Spinal cord (tissue), 10 donors: ENCODE measurements around the gene PHLDB2. TPM values are rescaled to one million over a fixed set of nuclear protein-coding genes. Genes with fewer than 3 reads are reported as not detected.

Source experiments
- DNase-seq, 6 donors: peaks; one replicate each; pipeline versions ENCODE4 v3.0.0 to v3.0.0-alpha.2; 2013 to 2015; ENCODE audit warnings: low spot score in 6 of 6, low read depth in 4 of 6
- H3K27ac ChIP-seq: one replicate; pipeline ENCODE4 v1.5.1; 2013; ENCODE audit warnings: low read depth, low read length, control low read depth
- H3K27me3 ChIP-seq: one replicate; pipeline ENCODE4 v1.6.1; 2013; ENCODE audit warnings: low read length; ENCODE audit not compliant: control insufficient read depth, insufficient read depth
- H3K36me3 ChIP-seq: one replicate; pipeline ENCODE4 v1.6.1; 2013; ENCODE audit warnings: low read length; ENCODE audit not compliant: control insufficient read depth, insufficient read depth
- H3K4me1 ChIP-seq: one replicate; pipeline ENCODE4 v1.6.1; 2013; ENCODE audit warnings: low read length; ENCODE audit not compliant: control insufficient read depth, insufficient read depth
- H3K4me3 ChIP-seq: one replicate; pipeline ENCODE4 v1.5.1; 2013; ENCODE audit warnings: low read depth, low read length, control low read depth
- H3K9me3 ChIP-seq: one replicate; pipeline ENCODE4 v1.6.1; 2013; ENCODE audit warnings: low read length; ENCODE audit not compliant: control insufficient read depth, insufficient read depth
- WGBS: methylation state at CpG from one replicate; pipeline ENCODE4 v1.1.5; 2013; ENCODE audit warnings: missing lambda C conversion rate; ENCODE audit not compliant: insufficient coverage; 5-methylcytosine and 5-hydroxymethylcytosine counted together
- polyA plus RNA-seq, 2 donors: library from polyadenylated mRNA; unstranded; fragments of 120-200 nt; gene quantifications; one replicate each; pipeline ENCODE4 v1.2.1, GENCODE V29; 2013; ENCODE audit not compliant: insufficient read length in 2 of 2
- total RNA-seq, 2 donors: library from RNA; depleted of rRNA in 1 of 2; stranded (reverse); fragments of 120-200 nt in 1 of 2; fragments of >200 nt in 1 of 2; gene quantifications; one replicate each; pipeline versions ENCODE4 v1.2.3 to v1.2.4, GENCODE V29; 2013 to 2014
- donor health status: healthy.

The PHLDB2 gene
- total and polyA plus RNA-seq, 4 donors, result 8.0 to 130 (median 31.0) TPM

- Histone ChIP-seq H3K4me1 (no peaks in the 10 kb centered on the region), H3K27me3 (no peaks in the 10 kb centered on the region), H3K27ac (no peak overlapping the region), H3K36me3 (no peaks in the 10 kb centered on the region), H3K4me3 (no peak overlapping the region), H3K9me3 (no peaks in the 10 kb centered on the region)
- no peak for DNase-seq
Measured at GRCh38 chr3:111821891-111822290, 37.2 kb upstream of the PHLDB2 start.

DNA sequence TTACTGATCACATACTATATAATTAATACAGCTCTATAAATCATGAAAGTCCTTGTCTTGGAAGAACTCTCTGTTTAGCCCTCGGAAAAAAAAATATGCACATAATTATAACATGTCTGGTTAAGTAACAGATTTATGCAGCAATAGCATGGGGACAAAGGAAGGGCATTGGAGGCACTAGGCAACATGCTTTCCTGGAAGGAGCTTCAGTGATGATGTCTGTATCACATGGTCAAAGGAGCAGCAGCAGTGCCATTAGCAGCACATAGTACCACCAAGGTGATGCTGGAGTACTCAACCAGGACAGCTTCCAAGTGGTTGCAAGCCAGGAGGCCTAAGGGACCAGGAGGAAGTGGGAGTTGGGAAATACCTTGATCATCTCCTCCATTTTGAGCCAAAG lies 36.3 kb upstream of the PHLDB2 start:
- Histone ChIP-seq H3K27me3 (no peaks in the 10 kb centered on the region), H3K9me3 (no peaks in the 10 kb centered on the region), H3K4me1 (no peaks in the 10 kb centered on the region), H3K36me3 (no peaks in the 10 kb centered on the region), H3K4me3 (no peak overlapping the region), H3K27ac (no peak overlapping the region)
- DNase-seq, result no peak
- WGBS, result no CpG with 5 or more reads among the region's 1 CpG

DNA sequence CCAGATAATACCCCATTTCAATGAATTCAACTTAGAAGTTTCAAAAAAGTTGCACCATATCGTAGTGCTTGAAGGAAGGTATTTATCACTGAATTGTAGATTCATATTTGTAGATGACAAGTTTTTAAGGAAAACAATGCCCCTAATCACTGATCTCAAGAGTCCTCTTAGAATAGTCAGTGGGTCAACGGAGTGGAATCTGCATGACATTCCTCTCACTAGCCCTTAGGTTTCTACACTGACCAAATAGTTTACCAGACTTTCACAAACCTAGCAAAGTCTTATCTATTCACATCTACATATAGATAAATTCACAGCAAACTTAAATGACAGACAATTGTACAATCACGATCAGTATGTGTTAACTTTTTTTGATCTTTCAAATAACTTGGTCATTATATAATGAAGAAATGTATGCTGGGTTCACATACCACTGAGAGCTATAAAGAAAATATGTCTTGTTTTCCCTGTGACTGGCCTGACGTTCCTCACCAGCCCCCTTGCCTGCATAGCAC lies 35.7 kb upstream of the PHLDB2 start:
- Histone ChIP-seq H3K4me1 (no peaks in the 10 kb centered on the region), H3K27ac (no peak overlapping the region), H3K36me3 (no peaks in the 10 kb centered on the region), H3K27me3 (no peaks in the 10 kb centered on the region), H3K4me3 (no peak overlapping the region), H3K9me3 (no peaks in the 10 kb centered on the region)
- WGBS, result no CpG with 5 or more reads among the region's 4 CpGs
- no peak for DNase-seq

DNA sequence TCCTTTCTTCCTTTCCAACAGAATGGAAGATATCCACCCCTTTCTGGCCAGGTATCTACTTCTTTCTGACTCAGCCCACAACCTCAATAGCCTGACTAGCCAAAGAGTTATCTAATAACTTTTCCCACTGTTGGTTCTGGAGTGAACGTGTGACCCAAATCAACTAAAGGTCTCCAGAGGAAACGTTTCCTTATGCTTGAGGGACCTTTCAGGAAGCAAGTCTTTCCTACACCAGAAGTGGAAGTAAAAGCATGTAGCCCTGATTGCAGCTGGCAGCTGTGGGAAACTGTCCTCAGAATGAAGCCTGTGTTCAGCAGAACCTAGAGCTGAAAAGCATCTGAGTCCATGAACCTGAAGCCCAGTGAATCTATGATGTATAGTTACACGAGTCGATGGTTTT lies 34.7 kb upstream of the PHLDB2 start:
- H3K9me3 ChIP-seq, result no peaks in the 10 kb centered on the region
- H3K4me1 ChIP-seq, result no peaks in the 10 kb centered on the region
- DNase-seq, result no peak
- H3K27me3 ChIP-seq, result no peaks in the 10 kb centered on the region
- H3K27ac ChIP-seq, result no peak overlapping the region
- WGBS, result 92% methylated on average over 4 of the region's 4 CpGs
- H3K36me3 ChIP-seq, result no peaks in the 10 kb centered on the region
- no peak overlapping the region for H3K4me3 ChIP-seq

DNA sequence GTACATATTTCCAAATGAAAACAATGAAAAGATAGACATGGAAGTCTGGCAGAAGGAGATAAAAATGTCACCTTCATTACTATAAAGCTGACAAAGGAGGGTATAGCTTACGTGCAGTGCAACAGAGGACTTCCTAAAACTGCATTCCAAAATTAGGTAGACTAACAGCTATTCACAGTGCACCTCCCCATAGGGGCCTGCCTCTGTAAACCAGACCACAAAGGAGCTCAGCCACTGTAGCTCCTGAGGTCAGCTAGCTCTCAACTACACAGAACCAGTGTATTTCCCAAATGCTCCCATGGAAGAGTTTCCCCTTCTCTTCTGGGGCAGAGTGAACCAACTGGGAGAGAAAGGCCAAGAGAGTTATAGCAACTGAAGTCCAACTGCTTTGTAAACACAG lies 31.2 kb upstream of the PHLDB2 start:
- DNase-seq, result no peak
- Histone ChIP-seq H3K9me3 (no peaks in the 10 kb centered on the region), H3K36me3 (no peaks in the 10 kb centered on the region), H3K4me3 (no peak overlapping the region), H3K4me1 (no peaks in the 10 kb centered on the region), H3K27ac (no peak overlapping the region), H3K27me3 (no peaks in the 10 kb centered on the region)
- WGBS, result 75% methylated on average over 1 of the region's 1 CpG

GRCh38 chr3:111828530-111828929 lies 30.5 kb upstream of the PHLDB2 start:
- DNase-seq, result no peak
- no peak overlapping the region for H3K4me3 ChIP-seq
- no peaks in the 10 kb centered on the region for H3K36me3 ChIP-seq
- no peaks in the 10 kb centered on the region for H3K27me3 ChIP-seq
- H3K9me3 ChIP-seq, result no peaks in the 10 kb centered on the region
- 100% methylated on average over 3 of the region's 6 CpGs for WGBS
- H3K27ac ChIP-seq, result no peak overlapping the region
- no peaks in the 10 kb centered on the region for H3K4me1 ChIP-seq

DNA sequence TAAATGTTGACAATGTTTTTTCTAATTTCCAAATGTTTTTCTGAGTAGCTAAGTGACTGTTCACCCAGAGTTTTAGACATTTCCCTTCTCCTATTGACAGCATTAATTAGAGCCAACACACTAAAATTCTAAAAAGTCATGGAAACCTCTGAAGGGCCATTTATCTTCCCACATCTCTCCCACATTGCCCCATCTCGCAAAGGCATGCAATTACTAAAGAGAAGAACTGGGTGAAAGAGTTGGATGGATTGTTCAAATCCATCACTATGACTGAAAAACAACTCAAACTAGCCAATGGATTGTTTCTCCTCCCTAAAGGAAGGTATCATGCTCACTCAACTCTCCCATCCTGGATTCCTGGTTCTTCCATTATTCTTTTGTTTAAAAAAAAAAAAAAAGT lies 30.0 kb upstream of the PHLDB2 start:
- H3K36me3 ChIP-seq, result no peaks in the 10 kb centered on the region
- no peaks in the 10 kb centered on the region for H3K27me3 ChIP-seq
- H3K9me3 ChIP-seq, result no peaks in the 10 kb centered on the region
- no CpG with 5 or more reads among the region's 1 CpG for WGBS
- no peak overlapping the region for H3K4me3 ChIP-seq
- no peak overlapping the region for H3K27ac ChIP-seq
- no peak for DNase-seq
- no peaks in the 10 kb centered on the region for H3K4me1 ChIP-seq

- DNase-seq, result no peak
- Histone ChIP-seq H3K9me3 (no peaks in the 10 kb centered on the region), H3K4me3 (no peak overlapping the region), H3K27me3 (no peaks in the 10 kb centered on the region), H3K4me1 (no peaks in the 10 kb centered on the region), H3K36me3 (no peaks in the 10 kb centered on the region), H3K27ac (no peak overlapping the region)
Measured at GRCh38 chr3:111831840-111832239, 27.2 kb upstream of the PHLDB2 start.

DNA sequence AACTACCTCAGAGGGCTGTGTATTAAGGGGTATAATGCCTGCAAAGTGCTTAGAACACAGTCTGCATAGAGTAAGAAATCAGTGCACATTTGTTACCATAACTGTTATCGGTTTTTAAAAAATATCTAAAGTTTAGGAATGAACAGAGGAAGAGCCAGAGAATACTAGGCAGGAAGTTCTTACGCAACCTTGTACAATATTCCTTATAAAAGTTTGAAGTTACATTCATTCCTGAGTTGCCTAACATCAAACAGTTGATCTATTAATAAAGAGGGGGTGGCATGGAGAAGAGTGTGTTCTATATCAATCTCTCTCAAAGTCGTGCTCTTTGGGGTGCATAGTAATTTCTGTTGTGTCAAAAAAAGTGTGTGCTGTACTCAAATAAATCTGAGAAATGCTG lies 22.0 kb upstream of the PHLDB2 start:
- WGBS, result no CpG with 5 or more reads among the region's 3 CpGs
- Histone ChIP-seq H3K27ac (no peak overlapping the region), H3K4me3 (no peak overlapping the region), H3K4me1 (no peaks in the 10 kb centered on the region), H3K36me3 (no peaks in the 10 kb centered on the region), H3K9me3 (no peaks in the 10 kb centered on the region), H3K27me3 (no peaks in the 10 kb centered on the region)
- DNase-seq, result no peak

- H3K27me3 ChIP-seq, result no peaks in the 10 kb centered on the region
- H3K4me1 ChIP-seq, result no peaks in the 10 kb centered on the region
- no peaks in the 10 kb centered on the region for H3K36me3 ChIP-seq
- 94% methylated on average over 3 of the region's 5 CpGs for WGBS
- no peak overlapping the region for H3K27ac ChIP-seq
- H3K4me3 ChIP-seq, result no peak overlapping the region
- no peak for DNase-seq
- H3K9me3 ChIP-seq, result no peaks in the 10 kb centered on the region
Measured at GRCh38 chr3:111838133-111838532, 20.9 kb upstream of the PHLDB2 start.
